H1 (cell line): ENCODE data around the gene EPX. TPM values are rescaled to one million over a fixed set of nuclear protein-coding genes. Genes with fewer than 3 reads are reported as not detected.

Experiments
- CTCF ChIA-PET: fragments of 300-600 bp; sonication (Branson Sonifier 250); formaldehyde crosslinking; loops from one replicate; lab custom pipeline; 2021; ENCODE audit not compliant: partially characterized antibody; lab: Charles Lee
- POLR2A ChIA-PET: fragments of 300-600 bp; sonication (Branson Sonifier 250); formaldehyde crosslinking; loops from one replicate; lab custom pipeline; 2021; ENCODE audit warnings: inconsistent platforms; ENCODE audit not compliant: partially characterized antibody; lab: Charles Lee
- DNase-seq, 2 experiments: peaks; one replicate each; pipeline versions ENCODE4 v3.0.0 to v3.0.0-alpha.2; 2010 to 2022; ENCODE audit warnings: low spot score in 2 of 2, low read depth in 1 of 2, mixed read lengths in 1 of 2
- FAIRE-seq: peaks from 2 replicates; lab custom pipeline; 2011; peaks lifted over from hg19 to GRCh38; lab: Jason Lieb, UNC
- H2AFZ ChIP-seq: 2 replicates; pipeline ENCODE4 v1.8.1; 2012; ENCODE audit warnings: low read length, inconsistent platforms
- H2AK5ac ChIP-seq: 2 replicates; pipeline ENCODE4 v1.6.1; 2013; ENCODE audit warnings: low read depth, low read length
- H2BK120ac ChIP-seq: replicated peaks from 2 replicates; pipeline ENCODE3; 2013; ENCODE audit warnings: low read depth, low read length, inconsistent platforms
- H2BK12ac ChIP-seq: 2 replicates; pipeline ENCODE4 v1.6.1; 2013; ENCODE audit warnings: low read depth, low read length
- H2BK15ac ChIP-seq: 2 replicates; pipeline ENCODE4 v1.6.1; 2013; ENCODE audit warnings: low read length
- H2BK20ac ChIP-seq: 2 replicates; pipeline ENCODE4 v1.6.1; 2013; ENCODE audit warnings: low read length
- H2BK5ac ChIP-seq: 2 replicates; pipeline ENCODE4 v1.6.1; 2013; ENCODE audit warnings: low read depth, low read length
- H3K14ac ChIP-seq: 2 replicates; pipeline ENCODE4 v1.6.1; 2013; ENCODE audit warnings: inconsistent platforms; ENCODE audit not compliant: insufficient read length
- H3K18ac ChIP-seq: 2 replicates; pipeline ENCODE4 v1.6.1; 2013; ENCODE audit warnings: low read length; ENCODE audit errors: extremely low read depth
- H3K23ac ChIP-seq: 2 replicates; pipeline ENCODE4 v1.6.1; 2013; ENCODE audit warnings: inconsistent platforms; ENCODE audit not compliant: insufficient read length
- H3K23me2 ChIP-seq: 2 replicates; pipeline ENCODE4 v1.6.1; 2013; ENCODE audit warnings: low read depth, low read length
- H3K27ac ChIP-seq: 2 replicates; pipeline ENCODE4 v1.6.1; 2011; ENCODE audit warnings: low read depth, low read length, inconsistent platforms
- H3K27me3 ChIP-seq, 4 experiments: replicated peaks in 1 of 4; 1 replicate in 1 of 4; 2 replicates in 3 of 4; pipeline versions ENCODE4 v1.6.1 to v1.8.1; 2011 to 2013; ENCODE audit warnings: low read length in 3 of 4, mild to moderate bottlenecking in 3 of 4, inconsistent platforms in 2 of 4, mixed read lengths in 2 of 4, moderate library complexity in 1 of 4; ENCODE audit not compliant: control insufficient read depth in 3 of 4, insufficient read depth in 3 of 4; ENCODE audit errors: extremely low read depth in 1 of 4
- H3K36me3 ChIP-seq, 4 experiments: 2 replicates each; pipeline versions ENCODE4 v1.6.1 to v1.8.1; 2011 to 2013; ENCODE audit warnings: mild to moderate bottlenecking in 4 of 4, low read length in 3 of 4, moderate library complexity in 2 of 4, control low read depth in 1 of 4, inconsistent platforms in 1 of 4; ENCODE audit not compliant: insufficient read depth in 4 of 4, control insufficient read depth in 2 of 4
- H3K4ac ChIP-seq: replicated peaks from 2 replicates; pipeline ENCODE3; 2013; ENCODE audit warnings: low read length, low read depth, mixed read lengths, inconsistent platforms; ENCODE audit not compliant: insufficient read length
- H3K4me1 ChIP-seq, 4 experiments: replicated peaks in 1 of 4; 1 replicate in 1 of 4; 2 replicates in 3 of 4; pipeline versions ENCODE4 v1.6.1 to v1.8.1; 2011 to 2013; ENCODE audit warnings: low read length in 3 of 4, inconsistent platforms in 2 of 4, mixed read lengths in 1 of 4; ENCODE audit not compliant: insufficient read depth in 4 of 4, control insufficient read depth in 3 of 4
- H3K4me2 ChIP-seq, 2 experiments: 2 replicates each; pipeline versions ENCODE4 v1.6.1 to v1.8.1; 2011 to 2013; ENCODE audit warnings: low read depth in 2 of 2, low read length in 2 of 2, control low read depth in 1 of 2, inconsistent platforms in 1 of 2, mild to moderate bottlenecking in 1 of 2; ENCODE audit not compliant: insufficient read depth in 1 of 2
- H3K4me3 ChIP-seq, 4 experiments: fragments of 200-600, 300-600 bp in 1 of 4; sonication (generic), shearing (Covaris generic), sonication (Bioruptor Twin) in 1 of 4; 2 replicates each; pipeline versions ENCODE4 v1.5.1 to v1.8.1; 2011 to 2016; ENCODE audit warnings: low read length in 4 of 4, low read depth in 3 of 4, control low read depth in 2 of 4, inconsistent platforms in 2 of 4, mild to moderate bottlenecking in 2 of 4, mixed read lengths in 1 of 4, moderate library complexity in 1 of 4; ENCODE audit not compliant: insufficient read depth in 2 of 4; ENCODE audit errors: extremely low read depth in 1 of 4
- H3K56ac ChIP-seq: replicated peaks from 2 replicates; pipeline ENCODE3; 2013; ENCODE audit warnings: low read depth, mild to moderate bottlenecking, mixed read lengths, low read length, inconsistent platforms; ENCODE audit not compliant: insufficient read length
- H3K79me1 ChIP-seq: 2 replicates; pipeline ENCODE4 v1.6.1; 2013; ENCODE audit warnings: low read depth, low read length, control low read depth
- H3K79me2 ChIP-seq, 2 experiments: 2 replicates each; pipeline versions ENCODE4 v1.6.1 to v1.8.1; 2012 to 2013; ENCODE audit warnings: low read length in 2 of 2, mild to moderate bottlenecking in 2 of 2, inconsistent platforms in 1 of 2; ENCODE audit not compliant: insufficient read depth in 2 of 2, control insufficient read depth in 1 of 2
- H3K9ac ChIP-seq, 4 experiments: replicated peaks in 1 of 4; 1 replicate in 1 of 4; 2 replicates in 3 of 4; pipeline versions ENCODE4 v1.6.1 to v1.8.1; 2011 to 2013; ENCODE audit warnings: low read depth in 3 of 4, low read length in 3 of 4, control low read depth in 2 of 4, mild to moderate bottlenecking in 2 of 4, moderate library complexity in 2 of 4, inconsistent platforms in 1 of 4; ENCODE audit errors: extremely low read depth in 1 of 4
- H3K9me3 ChIP-seq, 2 experiments: 2 replicates each; pipeline versions ENCODE4 v1.6.1 to v1.8.1; 2012 to 2013; ENCODE audit warnings: mild to moderate bottlenecking in 2 of 2, moderate library complexity in 2 of 2, control low read depth in 1 of 2, inconsistent platforms in 1 of 2, low read depth in 1 of 2, low read length in 1 of 2, mixed read lengths in 1 of 2; ENCODE audit not compliant: insufficient read depth in 2 of 2
- H4K20me1 ChIP-seq, 2 experiments: replicated peaks in 1 of 2; 2 replicates each; pipeline versions ENCODE3 to v1.8.1; 2011 to 2013; ENCODE audit warnings: inconsistent platforms in 2 of 2, low read length in 2 of 2, mild to moderate bottlenecking in 1 of 2; ENCODE audit not compliant: insufficient read depth in 2 of 2, control insufficient read depth in 1 of 2
- H4K5ac ChIP-seq: 2 replicates; pipeline ENCODE4 v1.6.1; 2013; ENCODE audit warnings: low read length, low read depth, mixed read lengths, inconsistent platforms; ENCODE audit not compliant: insufficient read length
- H4K8ac ChIP-seq: 2 replicates; pipeline ENCODE4 v1.8.0; 2013; ENCODE audit warnings: mild to moderate bottlenecking, moderate library complexity, low read length, inconsistent platforms; ENCODE audit not compliant: insufficient read depth; ENCODE audit errors: extremely low read depth
- H4K91ac ChIP-seq: replicated peaks from 2 replicates; pipeline ENCODE3; 2013; ENCODE audit warnings: low read length, mixed read lengths, inconsistent platforms; ENCODE audit not compliant: insufficient read length
- ATF2 ChIP-seq: IDR thresholded peaks from 2 replicates; pipeline ENCODE4 v1.6.1; 2012; ENCODE audit warnings: low read length, inconsistent platforms
- NRF1 ChIP-seq: IDR thresholded peaks from 2 replicates; pipeline ENCODE4 v1.6.1; 2011; ENCODE audit warnings: mild to moderate bottlenecking, low read depth, low read length, improper control_type of control experiment
- RFX5 ChIP-seq: IDR thresholded peaks from 2 replicates; pipeline ENCODE4 v1.6.1; 2011; ENCODE audit warnings: low read depth, low read length, improper control_type of control experiment, borderline replicate concordance
- SAP30 ChIP-seq: fragments of 300-600 bp; sonication (generic); IDR thresholded peaks from 2 replicates; pipeline ENCODE4 v1.7.1; 2012; ENCODE audit warnings: low read length, moderate library complexity, mild to moderate bottlenecking, inconsistent platforms; ENCODE audit not compliant: insufficient read depth, insufficient replicate concordance
- TAF1 ChIP-seq: IDR thresholded peaks from 2 replicates; pipeline ENCODE4 v1.6.1; 2011; ENCODE audit warnings: mild to moderate bottlenecking, low read depth, low read length
- TCF12 ChIP-seq: IDR thresholded peaks from 2 replicates; pipeline ENCODE4 v1.6.1; 2011; ENCODE audit warnings: low read depth, mild to moderate bottlenecking, low read length
- WGBS, 2 experiments: shearing (Covaris generic) in 1 of 2; methylation state at CpG; one replicate each; pipeline versions ENCODE4 v1.1.6 to v1.1.7; 2013 to 2015; ENCODE audit warnings: low lambda C conversion rate in 2 of 2, mixed read lengths in 2 of 2, inconsistent platforms in 1 of 2, low coverage in 1 of 2, missing lambda C conversion rate in 1 of 2; ENCODE audit not compliant: insufficient replicate concordance in 2 of 2, insufficient coverage in 1 of 2, insufficient read length in 1 of 2; ENCODE audit errors: extremely low coverage in 1 of 2, missing lambda C conversion rate in 1 of 2; 5-methylcytosine and 5-hydroxymethylcytosine counted together
- polyA plus RNA-seq, 7 experiments: library from polyadenylated mRNA; depleted of rRNA in 3 of 7; stranded (reverse) in 5 of 7; unstranded in 2 of 7; fragments of >200 nt in 5 of 7; fragments of 200-250 nt in 2 of 7; gene quantifications; 1 replicate in 5 of 7; 2 replicates in 1 of 7; 4 replicates in 1 of 7; pipeline versions ENCODE4 v1.2.1 to v1.2.3, GENCODE V29; 2011 to 2013; ENCODE audit warnings: missing spikeins in 2 of 7, mixed read lengths in 2 of 7
- total RNA-seq: library from RNA; stranded (reverse); fragmentation: NEBNext Ultra II Directional; extraction: Animal tissue kit (Norgen Biotek cat#: 25700); gene quantifications from 2 replicates; pipeline ENCODE4 v1.2.1, GENCODE V29; 2021

The EPX gene
- total and polyA plus RNA-seq, 2 of the 8 experiments (the other 6 are each of a cell fraction or from before 2014, with no cell fraction given): not detected

- Histone ChIP-seq H3K4me1 (peaks cover 0 to 3% (median 0%) of the 10 kb centered on the region in 4 experiments; a peak in 2 of 7 replicates), H3K27me3 (no peaks in the 10 kb centered on the region), H3K14ac (no peak overlapping the region), H2BK15ac (no peak overlapping the region), H3K27ac (no peak overlapping the region), H3K79me1 (no peaks in the 10 kb centered on the region), H3K36me3 (peaks cover 0 to 4% (median 0%) of the 10 kb centered on the region in 4 experiments; a peak in 1 of 8 replicates), H3K9ac (no peak overlapping the region), H2BK120ac (no peak overlapping the region), H3K9me3 (no peaks in the 10 kb centered on the region), H3K23me2 (peaks cover 5% of the 10 kb centered on the region; the same call in 1 of the 2 replicates), H3K4ac (no peak overlapping the region), H3K4me3 (peak overlapping the region in 1 of 4 experiments; percentile 81; a peak in 3 of 8 replicates), H3K79me2 (no peaks in the 10 kb centered on the region), H2AFZ (peak overlapping the region; percentile 96), H2BK12ac (no peak overlapping the region), H4K5ac (no peak overlapping the region), H3K23ac (no peak overlapping the region), H3K56ac (no peak overlapping the region), H4K91ac (no peak overlapping the region), H2BK5ac (no peak overlapping the region), H4K20me1 (no peaks in the 10 kb centered on the region), H3K4me2 (peak overlapping the region; percentile 65 to 84; a peak in 3 of 4 replicates), H3K18ac (no peak overlapping the region), H2BK20ac (no peak overlapping the region), H2AK5ac (no peak overlapping the region), H4K8ac (no peak overlapping the region)
- WGBS, 2 experiments: 90% methylated on average over 7 of the region's 7 CpGs; no CpG with 5 or more reads in 1 of the 2 experiments
- DNase-seq (no peak), FAIRE-seq (no peak)
- CTCF ChIA-PET: interaction anchor here (0.5 to 13.2 kb wide), 10 partner anchors 9 to 278 kb away, joined by 3 to 127 read pairs (median 4); partner anchors contain the start of gene LPO
- POLR2A ChIA-PET: interaction anchor here (1.4 to 2.2 kb wide), 4 partner anchors 8 to 295 kb away, joined by 4 to 7 read pairs (median 5); partner anchors contain the start of gene MTMR4
- TF ChIP-seq NRF1: no peak
- TF ChIP-seq TCF12: no peak
- no peak for TF ChIP-seq TAF1
- no peak for TF ChIP-seq ATF2
- TF ChIP-seq RFX5: no peak
- no peak for TF ChIP-seq SAP30
Observed at GRCh38 chr17:58219789-58220183, 27.3 kb downstream of the EPX start.
